BLaER1 (cell line): ENCODE measurements around the gene BIN2.
A peak's percentile ranks its signal among the peaks of the same experiment; 100 is the strongest.

Source experiments
- H3K27ac ChIP-seq: shearing (Covaris generic); formaldehyde crosslinking; 2 replicates; pipeline ENCODE4 v1.8.1; 2022
- H3K27me3 ChIP-seq: shearing (Covaris generic); formaldehyde crosslinking; 2 replicates; pipeline ENCODE4 v1.8.1; 2022
- H3K36me3 ChIP-seq: shearing (Covaris generic); formaldehyde crosslinking; 2 replicates; pipeline ENCODE4 v1.8.1; 2022
- H3K4me1 ChIP-seq: shearing (Covaris generic); formaldehyde crosslinking; 2 replicates; pipeline ENCODE4 v1.8.1; 2022
- H3K4me2 ChIP-seq: shearing (Covaris generic); formaldehyde crosslinking; 2 replicates; pipeline ENCODE4 v1.8.1; 2022
- H3K4me3 ChIP-seq: shearing (Covaris generic); formaldehyde crosslinking; 2 replicates; pipeline ENCODE4 v1.8.1; 2022
- H3K9ac ChIP-seq: shearing (Covaris generic); formaldehyde crosslinking; 2 replicates; pipeline ENCODE4 v1.8.1; 2022
- H3K9me3 ChIP-seq: shearing (Covaris generic); formaldehyde crosslinking; 2 replicates; pipeline ENCODE4 v1.8.1; 2022
- H4K20me1 ChIP-seq: shearing (Covaris generic); formaldehyde crosslinking; 2 replicates; pipeline ENCODE4 v1.8.1; 2022
- Cebpa-rat ChIP-seq: shearing (Covaris generic); IDR thresholded peaks from 2 replicates; pipeline ENCODE4 v1.8.1; 2022

Gene BIN2

GRCh38 chr12:51362747-51363342 lies 38.9 kb upstream of the BIN2 start:
- H3K4me3 ChIP-seq: no peak overlapping the region
- TF ChIP-seq Cebpa-rat: no peak
- peaks cover 19% of the 10 kb centered on the region for H3K27me3 ChIP-seq
- no peak overlapping the region for H3K9ac ChIP-seq
- no peak overlapping the region for H3K27ac ChIP-seq
- no peaks in the 10 kb centered on the region for H3K9me3 ChIP-seq
- H3K36me3 ChIP-seq: no peaks in the 10 kb centered on the region
- H4K20me1 ChIP-seq: peaks cover 4% of the 10 kb centered on the region; the same call in 1 of the 2 replicates
- H3K4me1 ChIP-seq: peaks cover 15% of the 10 kb centered on the region
- H3K4me2 ChIP-seq: no peak overlapping the region

GRCh38 chr12:51362307-51362706 lies 38.3 kb upstream of the BIN2 start:
- no peak overlapping the region for H3K27ac ChIP-seq
- H4K20me1 ChIP-seq: no peaks in the 10 kb centered on the region; the same call in 1 of the 2 replicates
- no peaks in the 10 kb centered on the region for H3K9me3 ChIP-seq
- peaks cover 15% of the 10 kb centered on the region; the same call in 1 of the 2 replicates for H3K27me3 ChIP-seq
- no peak for TF ChIP-seq Cebpa-rat
- H3K36me3 ChIP-seq: no peaks in the 10 kb centered on the region
- H3K4me3 ChIP-seq: no peak overlapping the region
- H3K4me1 ChIP-seq: peaks cover 15% of the 10 kb centered on the region
- no peak overlapping the region for H3K9ac ChIP-seq
- H3K4me2 ChIP-seq: no peak overlapping the region

GRCh38 chr12:51361161-51362016 lies 37.4 kb upstream of the BIN2 start:
- no peaks in the 10 kb centered on the region for H3K9me3 ChIP-seq
- TF ChIP-seq Cebpa-rat: no peak
- no peak overlapping the region for H3K4me2 ChIP-seq
- no peaks in the 10 kb centered on the region for H3K36me3 ChIP-seq
- H3K4me1 ChIP-seq: peaks cover 21% of the 10 kb centered on the region
- H3K27me3 ChIP-seq: peaks cover 9% of the 10 kb centered on the region; the same call in 1 of the 2 replicates
- no peak overlapping the region for H3K9ac ChIP-seq
- no peak overlapping the region for H3K4me3 ChIP-seq
- no peak overlapping the region for H3K27ac ChIP-seq
- no peaks in the 10 kb centered on the region; the same call in 1 of the 2 replicates for H4K20me1 ChIP-seq

GRCh38 chr12:51360315-51360714 lies 36.3 kb upstream of the BIN2 start:
- H3K36me3 ChIP-seq: no peaks in the 10 kb centered on the region
- no peak overlapping the region for H3K27ac ChIP-seq
- H4K20me1 ChIP-seq: no peaks in the 10 kb centered on the region; the same call in 1 of the 2 replicates
- TF ChIP-seq Cebpa-rat: no peak
- H3K4me2 ChIP-seq: no peak overlapping the region
- no peaks in the 10 kb centered on the region for H3K27me3 ChIP-seq
- peaks cover 21% of the 10 kb centered on the region for H3K4me1 ChIP-seq
- H3K4me3 ChIP-seq: no peak overlapping the region
- no peak overlapping the region for H3K9ac ChIP-seq
- H3K9me3 ChIP-seq: no peaks in the 10 kb centered on the region

GRCh38 chr12:51359851-51360250 lies 35.9 kb upstream of the BIN2 start:
- Histone ChIP-seq H3K4me2 (no peak overlapping the region), H3K27ac (no peak overlapping the region), H3K4me3 (no peak overlapping the region), H3K4me1 (peaks cover 21% of the 10 kb centered on the region), H3K9ac (no peak overlapping the region), H3K27me3 (no peaks in the 10 kb centered on the region), H4K20me1 (no peaks in the 10 kb centered on the region), H3K36me3 (no peaks in the 10 kb centered on the region), H3K9me3 (no peaks in the 10 kb centered on the region)
- TF ChIP-seq Cebpa-rat: no peak

GRCh38 chr12:51358496-51358895 lies 34.5 kb upstream of the BIN2 start:
- Histone ChIP-seq H3K9me3 (no peaks in the 10 kb centered on the region), H3K9ac (no peak overlapping the region), H3K27me3 (no peaks in the 10 kb centered on the region), H3K36me3 (no peaks in the 10 kb centered on the region), H3K27ac (no peak overlapping the region), H3K4me2 (no peak overlapping the region; the same call in 1 of the 2 replicates), H3K4me3 (no peak overlapping the region), H4K20me1 (no peaks in the 10 kb centered on the region), H3K4me1 (peaks cover 21% of the 10 kb centered on the region)
- TF ChIP-seq Cebpa-rat: no peak

- Histone ChIP-seq H3K4me2 (peak overlapping the region; percentile 76), H3K27me3 (no peaks in the 10 kb centered on the region), H3K36me3 (no peaks in the 10 kb centered on the region), H3K27ac (no peak overlapping the region), H3K4me1 (peaks cover 21% of the 10 kb centered on the region), H3K9ac (no peak overlapping the region), H4K20me1 (no peaks in the 10 kb centered on the region), H3K4me3 (no peak overlapping the region), H3K9me3 (no peaks in the 10 kb centered on the region)
- no peak for TF ChIP-seq Cebpa-rat
Measured at GRCh38 chr12:51357374-51358047, 33.5 kb upstream of the BIN2 start.

GRCh38 chr12:51351913-51352532 lies 28.0 kb upstream of the BIN2 start:
- Histone ChIP-seq H3K4me3 (no peak overlapping the region), H3K27me3 (no peaks in the 10 kb centered on the region)

GRCh38 chr12:51349026-51349425 lies 25.1 kb upstream of the BIN2 start:
- H3K27ac ChIP-seq: no peak overlapping the region
- no peaks in the 10 kb centered on the region for H3K36me3 ChIP-seq
- no peak overlapping the region for H3K4me3 ChIP-seq
- no peak for TF ChIP-seq Cebpa-rat
- no peak overlapping the region for H3K9ac ChIP-seq
- H3K27me3 ChIP-seq: no peaks in the 10 kb centered on the region
- H4K20me1 ChIP-seq: no peaks in the 10 kb centered on the region
- H3K4me1 ChIP-seq: no peaks in the 10 kb centered on the region
- H3K4me2 ChIP-seq: no peak overlapping the region
- no peaks in the 10 kb centered on the region for H3K9me3 ChIP-seq

More at GRCh38 chr12:51351913-51352532, 28.0 kb upstream of the BIN2 start:
- no peak for TF ChIP-seq Cebpa-rat
- no peaks in the 10 kb centered on the region for H4K20me1 ChIP-seq
- no peak overlapping the region for H3K9ac ChIP-seq
- no peaks in the 10 kb centered on the region for H3K36me3 ChIP-seq
- H3K27ac ChIP-seq: no peak overlapping the region
- peaks cover 5% of the 10 kb centered on the region for H3K4me1 ChIP-seq
- H3K9me3 ChIP-seq: no peaks in the 10 kb centered on the region
- H3K4me2 ChIP-seq: no peak overlapping the region
